MM.1S (cell line): ENCODE measurements around the gene ARHGAP25.

Experiments used
- CTCF ChIP-seq: fragments of 300-600 bp; sonication (generic); IDR thresholded peaks from 2 replicates; pipeline ENCODE4 v1.5.1; 2016; ENCODE audit warnings: antibody characterized with exemption, low read length, mixed read lengths
- EZH2 ChIP-seq: fragments of 300-600 bp; sonication (generic); optimal IDR thresholded peaks from 2 replicates; pipeline ENCODE3; 2017; ENCODE audit warnings: low read depth, mild to moderate bottlenecking, antibody characterized with exemption, low read length, mixed read lengths

DNA sequence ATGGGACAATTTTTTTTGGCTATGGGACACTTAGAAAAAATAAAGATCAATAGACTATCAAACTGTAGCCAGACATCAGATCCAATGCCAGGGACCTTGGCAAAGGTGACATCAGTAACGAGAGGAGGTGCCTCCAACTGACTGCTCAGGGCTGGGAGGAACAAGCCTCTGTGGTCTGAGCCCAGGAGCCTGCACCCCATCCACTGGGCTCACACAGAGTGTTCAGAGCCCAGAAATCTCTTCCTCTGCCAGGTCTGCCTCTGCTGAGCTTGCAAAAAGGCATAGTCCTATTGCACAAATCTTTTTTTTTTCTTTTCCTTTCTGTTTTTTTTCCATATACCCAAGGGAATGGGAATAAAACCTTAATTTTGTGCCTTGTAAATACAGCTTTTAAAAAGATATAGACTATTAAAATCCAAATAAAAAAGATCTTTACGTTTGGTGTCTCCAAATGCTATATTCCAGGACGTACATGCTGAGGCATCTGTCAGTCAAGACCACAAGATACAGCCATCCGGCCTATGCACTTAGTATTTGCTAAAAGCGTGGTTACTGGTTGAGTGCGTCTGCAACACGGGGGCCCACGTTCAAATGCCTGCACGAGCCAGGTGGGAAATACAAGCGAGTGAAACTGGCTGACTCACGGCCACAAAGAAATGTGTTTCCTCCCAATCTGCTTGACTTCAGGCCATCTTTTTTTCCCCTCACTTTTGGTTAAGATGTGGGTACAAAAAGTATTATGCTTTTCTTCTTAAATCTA is 7.8 kb upstream of the ARHGAP25 start:
- TF ChIP-seq CTCF (no peak), EZH2 (no peak)
